NCI-H1694 treated with DMSO at 0.1 percent for 48 hours (cell line): Measurements from ENCODE around the gene GATAD2B.
"Not testable (repeated sequence)": the region's sequence is repeated elsewhere in the genome, so short reads cannot be mapped to it uniquely, and the experiment has no call there.

Source experiments
- DNase-seq: peaks from one replicate; lab custom pipeline; 2025; lab: John Stamatoyannopoulos, UW

Gene GATAD2B

DNA sequence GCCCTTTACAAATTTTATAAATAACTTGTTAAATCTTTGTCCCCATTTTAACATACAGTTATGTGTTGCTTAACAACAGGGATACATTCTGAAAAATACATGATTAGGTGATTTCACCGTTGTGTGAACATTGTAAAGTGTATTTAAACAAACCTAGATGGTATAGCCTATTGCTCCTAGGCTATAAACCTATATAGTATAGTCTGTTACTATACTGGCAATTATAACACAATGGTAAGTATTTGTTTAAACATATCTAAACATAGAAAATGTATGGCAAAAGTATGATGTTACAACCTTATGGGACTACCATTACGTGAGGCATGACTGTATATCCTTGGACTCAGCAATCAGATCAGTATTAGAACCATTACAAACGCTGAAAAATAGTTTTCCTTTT is 36.6 kb downstream of the GATAD2B start:
- no peak for DNase-seq

DNA sequence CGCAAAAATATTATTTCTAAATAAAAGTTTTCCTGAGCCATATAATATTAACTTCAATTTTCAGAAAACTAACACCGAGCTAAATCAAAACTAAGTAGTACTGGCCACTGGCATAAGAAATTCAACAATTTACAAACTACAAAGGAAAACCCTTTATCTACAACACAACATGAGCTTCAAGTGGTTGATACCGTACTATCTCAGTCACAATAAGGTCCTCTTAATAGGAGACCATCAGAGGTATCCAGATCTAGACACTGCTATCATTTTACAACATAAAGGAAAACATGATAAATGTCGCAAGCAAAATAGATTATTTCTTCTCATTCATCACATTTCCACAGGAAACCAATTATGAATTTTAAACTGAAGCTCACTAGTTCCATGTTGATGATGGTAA is 39.5 kb downstream of the GATAD2B start:
- DNase-seq: no peak

DNA sequence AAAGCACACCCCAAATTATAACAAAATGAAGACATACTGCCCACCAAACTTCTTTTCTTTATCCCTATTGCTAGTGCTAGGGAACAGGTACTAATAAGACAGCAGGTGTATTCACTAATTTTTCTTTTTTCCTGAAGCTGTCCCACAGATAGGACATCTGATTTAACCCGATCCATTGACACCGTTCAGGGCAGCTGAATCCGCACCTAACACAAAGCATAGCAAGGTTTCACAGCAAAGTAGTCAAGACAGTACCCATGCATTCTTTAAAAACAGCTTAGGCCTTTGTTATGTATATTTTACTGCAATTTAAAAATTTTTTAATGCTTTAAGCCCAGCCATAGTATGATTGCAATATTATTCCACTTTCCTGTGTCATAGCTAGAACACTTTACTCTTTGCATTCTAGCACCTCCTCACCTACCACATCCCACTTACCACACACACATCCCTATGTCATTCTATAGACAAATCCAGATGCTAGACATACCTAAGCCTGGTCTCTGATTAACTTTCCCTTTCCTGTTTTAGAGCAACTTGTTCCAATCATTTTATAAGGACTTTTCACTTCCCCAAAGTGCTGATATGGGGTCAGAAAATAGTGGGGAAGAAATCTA is 40.4 kb downstream of the GATAD2B start:
- no peak for DNase-seq

DNA sequence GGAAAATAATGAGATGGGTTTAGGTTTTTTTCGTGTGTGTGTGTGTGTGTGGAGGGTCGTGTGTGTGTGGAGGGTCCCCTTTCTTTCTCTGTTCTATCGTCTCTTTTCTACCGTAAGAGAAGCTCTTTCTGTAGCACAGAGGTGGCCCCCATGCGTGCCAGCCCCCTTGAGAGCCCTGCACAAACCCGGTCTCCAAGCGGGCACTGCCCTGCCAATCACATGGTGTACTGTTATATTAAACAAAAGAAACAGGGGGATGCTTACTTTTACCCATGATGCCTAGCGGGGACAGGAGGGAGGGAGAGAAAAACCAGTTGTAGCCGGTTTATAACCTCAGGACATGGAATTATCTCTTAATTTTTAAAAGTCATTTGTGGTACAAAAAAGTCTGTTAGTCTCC is 41.0 kb downstream of the GATAD2B start:
- DNase-seq: peak; percentile 95

DNA sequence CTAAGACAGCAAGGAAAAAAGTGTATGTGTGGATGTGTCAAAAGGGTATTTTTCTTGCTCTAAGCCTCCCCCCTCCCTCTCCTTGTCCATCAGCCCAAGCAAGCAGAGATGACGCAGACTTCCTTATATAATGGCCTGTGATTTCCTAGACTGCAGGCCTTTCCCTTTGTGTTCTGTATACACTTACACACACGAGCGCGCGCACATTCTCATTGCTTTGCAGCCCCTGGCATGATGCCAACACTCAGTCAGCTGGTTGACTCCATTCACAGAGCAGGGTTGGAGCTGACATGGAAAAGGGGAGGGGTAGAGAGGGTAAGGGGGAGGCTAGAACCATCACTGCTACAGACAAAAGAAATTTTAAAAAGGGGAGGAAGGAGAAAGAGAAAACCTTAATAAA is 41.8 kb downstream of the GATAD2B start:
- peak; percentile 100 for DNase-seq

DNA sequence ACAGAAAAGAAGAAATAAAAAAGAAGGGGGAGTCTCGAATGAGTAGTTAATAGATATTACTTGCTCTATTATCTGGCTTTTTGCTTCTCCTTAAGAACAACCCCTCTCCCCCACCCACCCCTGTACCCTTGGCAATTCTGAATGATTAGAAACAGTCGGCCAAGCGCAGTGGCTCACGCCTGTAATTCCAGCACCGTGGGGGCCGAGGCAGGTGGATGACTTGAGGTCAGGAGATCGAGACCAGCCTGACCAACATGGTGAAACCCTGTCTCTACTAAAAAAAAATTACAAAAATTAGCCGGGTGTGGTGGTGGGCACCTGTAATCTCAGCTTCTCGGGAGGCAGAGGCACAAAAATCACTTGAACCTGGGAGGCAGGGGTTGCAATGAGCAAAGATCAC is 42.7 kb downstream of the GATAD2B start:
- DNase-seq: no peak

DNA sequence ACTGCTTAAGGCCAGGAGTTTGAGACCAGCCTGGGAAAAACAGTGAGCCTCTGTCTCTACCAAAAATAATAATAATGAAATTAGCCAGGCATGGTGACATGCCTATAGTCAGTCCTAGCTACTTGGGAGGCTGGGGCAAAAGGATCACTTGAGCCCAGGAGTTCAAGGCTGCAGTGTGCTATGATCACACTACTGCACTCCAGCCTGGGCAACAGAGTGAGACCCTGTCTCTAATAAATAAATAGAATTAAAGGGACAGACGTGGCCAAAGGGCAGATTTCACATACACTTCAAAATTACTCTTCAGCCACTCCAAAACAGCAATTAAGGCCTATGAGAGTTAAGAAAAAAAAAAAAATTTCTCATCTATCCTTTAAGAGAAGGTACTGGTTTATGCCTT is 45.7 kb downstream of the GATAD2B start:
- DNase-seq: no peak

DNA sequence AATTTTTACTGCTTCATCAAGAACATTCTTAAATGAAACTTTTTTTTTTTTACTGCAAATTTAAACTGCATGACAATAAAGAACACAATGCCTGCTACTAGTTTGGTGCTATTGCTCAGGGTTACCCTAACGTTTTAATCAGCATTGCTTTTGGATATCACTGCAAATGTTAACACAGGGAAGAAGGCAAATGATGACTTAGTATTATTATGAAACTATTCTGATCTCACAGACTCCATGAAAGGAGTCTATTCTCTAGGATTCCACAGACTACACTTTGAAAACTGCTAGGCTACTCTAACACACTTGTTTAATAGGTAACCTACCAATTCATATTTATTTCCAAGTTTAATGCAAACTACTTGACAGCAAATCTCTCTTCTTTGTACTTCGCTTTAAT is 49.8 kb downstream of the GATAD2B start:
- DNase-seq: no peak

DNA sequence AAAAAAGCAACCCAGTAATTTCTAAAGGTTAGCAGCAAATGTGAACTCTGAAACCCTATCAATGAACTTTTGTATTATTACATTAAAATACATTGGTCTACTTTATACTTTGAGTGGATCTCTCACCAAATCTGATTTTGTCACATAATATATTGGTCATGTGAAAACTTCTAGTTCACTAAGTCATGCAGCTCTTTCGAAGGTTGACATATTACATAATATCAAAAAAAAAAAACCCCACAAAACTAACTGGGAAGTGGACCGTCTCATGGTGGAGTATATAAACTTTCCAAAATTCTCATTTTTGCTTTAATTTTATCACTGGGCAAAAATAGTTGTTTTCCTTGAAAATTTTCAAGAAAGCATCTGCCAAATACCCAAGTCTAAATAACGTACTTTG is 50.4 kb downstream of the GATAD2B start:
- DNase-seq: no peak

DNA sequence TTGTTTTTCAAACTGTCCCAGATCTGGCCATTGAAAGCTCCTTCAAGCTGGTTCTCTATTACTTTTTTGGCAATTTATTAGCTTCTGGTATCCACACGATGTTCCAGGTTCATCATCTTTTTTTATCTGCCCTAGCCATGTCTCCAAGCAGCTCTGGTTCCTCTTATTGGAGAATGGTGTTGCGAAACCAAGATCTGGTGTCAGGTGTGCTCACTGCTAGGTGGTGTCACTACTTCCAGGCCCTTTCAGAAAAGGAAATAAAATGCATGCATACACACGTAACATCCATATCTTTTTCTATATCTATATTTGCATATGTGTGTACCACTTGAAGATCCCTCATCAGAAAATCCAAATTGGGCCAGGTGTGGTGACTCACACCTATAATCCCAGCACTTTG is 53.3 kb downstream of the GATAD2B start:
- DNase-seq: no peak

DNA sequence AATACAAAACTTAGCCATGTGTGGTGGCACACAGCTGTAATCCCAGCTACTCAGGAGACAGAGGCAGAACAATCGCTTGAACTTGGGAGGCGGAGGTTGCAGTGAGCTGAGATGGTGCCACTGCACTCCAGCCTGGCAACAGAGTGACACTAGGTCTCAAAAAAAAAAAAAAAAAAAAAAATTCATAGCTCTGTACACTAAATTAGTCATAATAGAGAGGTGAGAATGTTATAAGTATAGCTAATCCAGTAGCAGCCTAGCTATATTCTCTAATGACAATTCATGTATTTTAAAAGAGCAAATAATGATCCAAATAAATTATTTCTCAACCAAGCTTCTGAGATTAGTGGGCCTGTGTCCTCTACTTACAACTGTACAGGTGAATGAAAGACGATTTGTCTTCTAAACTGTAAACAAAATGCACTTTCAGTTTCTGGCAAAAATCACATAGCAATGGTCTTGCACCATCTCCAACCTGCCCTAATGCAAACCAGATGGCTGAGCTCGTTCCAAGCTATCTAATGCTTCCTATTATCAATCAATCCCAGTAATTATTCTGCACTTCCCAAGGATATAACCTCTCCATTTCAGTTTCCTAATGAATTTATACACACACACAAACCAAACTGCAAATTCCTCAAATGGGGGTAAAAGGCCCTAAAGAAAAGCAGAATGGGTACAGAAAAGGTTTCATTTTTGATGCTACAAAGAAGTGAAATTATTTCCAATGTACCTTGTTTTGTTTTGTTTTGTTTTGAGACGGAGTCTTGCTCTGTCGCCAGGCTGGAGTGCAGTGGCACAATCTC is 56.5 kb downstream of the GATAD2B start:
- DNase-seq: peak; percentile 39

DNA sequence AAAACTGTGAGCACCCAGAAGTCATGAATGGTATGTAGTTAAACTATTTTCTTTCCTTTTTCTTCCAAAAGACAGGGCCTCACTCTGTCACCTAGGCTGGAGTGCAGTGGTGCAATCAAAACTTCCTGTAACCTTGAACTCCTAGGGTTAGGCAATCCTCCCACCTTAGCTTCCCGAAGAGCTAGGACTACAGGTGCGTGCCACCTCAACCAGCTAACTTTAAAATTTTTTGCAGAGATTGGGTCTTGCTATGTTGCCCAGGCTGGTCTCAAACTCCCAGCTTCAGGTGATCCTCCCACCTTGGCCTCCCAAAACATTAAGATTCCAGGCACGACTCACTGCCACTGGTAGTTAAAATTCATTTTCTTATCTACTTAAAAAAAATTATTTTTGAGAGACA is 62.5 kb downstream of the GATAD2B start:
- no peak for DNase-seq

DNA sequence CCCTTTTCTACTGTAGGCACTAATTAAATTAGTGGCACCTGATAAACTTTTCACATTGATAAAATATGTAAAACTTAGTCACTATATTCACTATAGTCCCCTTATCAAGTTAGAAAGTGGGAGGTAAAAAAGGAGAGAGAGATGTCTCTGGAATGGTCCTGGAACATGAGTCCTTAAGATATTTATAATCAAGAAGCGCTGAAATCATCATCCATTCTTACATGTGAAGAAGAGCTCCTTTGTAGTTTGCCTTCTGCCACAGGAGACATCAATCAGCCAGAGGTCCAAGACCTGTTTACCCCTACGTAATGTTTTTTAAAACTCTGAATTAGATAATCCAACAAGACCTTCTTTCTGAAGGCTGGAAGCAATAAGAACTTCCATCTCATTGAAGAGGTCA is 65.3 kb downstream of the GATAD2B start:
- DNase-seq: no peak

DNA sequence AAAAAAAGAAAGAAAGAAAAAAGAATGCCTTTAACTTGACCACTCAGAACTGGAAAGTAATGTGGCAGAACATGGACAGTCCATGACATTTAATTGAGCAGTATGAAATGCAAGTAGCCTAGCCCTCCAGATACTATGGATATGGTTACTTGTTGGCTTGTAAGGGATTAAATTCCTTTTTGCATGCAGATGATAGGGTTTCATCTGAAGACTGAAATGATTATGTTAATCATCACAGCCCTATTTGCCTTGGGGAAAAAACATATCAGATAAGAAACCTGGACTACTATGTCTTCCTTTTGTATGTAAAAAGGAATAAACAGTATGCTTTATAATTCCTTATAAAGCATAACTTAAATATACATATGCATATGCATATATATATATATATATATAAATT is 66.0 kb downstream of the GATAD2B start:
- DNase-seq: no peak

DNA sequence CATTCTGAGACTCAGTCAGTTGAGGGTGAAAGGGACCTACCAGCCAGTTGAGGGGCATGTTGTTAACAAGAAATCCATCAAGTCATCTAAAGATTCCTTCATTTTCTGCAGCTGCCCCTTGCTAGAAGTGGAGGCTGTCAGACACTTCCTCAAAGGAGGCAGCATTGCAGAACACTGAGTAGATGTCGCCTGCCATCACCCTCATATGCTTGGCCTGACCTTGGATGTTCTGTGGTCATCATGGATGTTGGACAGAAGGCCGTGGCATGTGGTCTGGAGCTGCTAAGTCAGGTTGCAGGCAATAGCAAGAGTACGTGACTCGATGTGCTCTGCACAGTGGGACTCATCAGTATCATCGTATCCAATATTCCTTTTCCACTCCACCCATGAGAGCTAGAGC is 70.6 kb downstream of the GATAD2B start:
- no peak for DNase-seq

DNA sequence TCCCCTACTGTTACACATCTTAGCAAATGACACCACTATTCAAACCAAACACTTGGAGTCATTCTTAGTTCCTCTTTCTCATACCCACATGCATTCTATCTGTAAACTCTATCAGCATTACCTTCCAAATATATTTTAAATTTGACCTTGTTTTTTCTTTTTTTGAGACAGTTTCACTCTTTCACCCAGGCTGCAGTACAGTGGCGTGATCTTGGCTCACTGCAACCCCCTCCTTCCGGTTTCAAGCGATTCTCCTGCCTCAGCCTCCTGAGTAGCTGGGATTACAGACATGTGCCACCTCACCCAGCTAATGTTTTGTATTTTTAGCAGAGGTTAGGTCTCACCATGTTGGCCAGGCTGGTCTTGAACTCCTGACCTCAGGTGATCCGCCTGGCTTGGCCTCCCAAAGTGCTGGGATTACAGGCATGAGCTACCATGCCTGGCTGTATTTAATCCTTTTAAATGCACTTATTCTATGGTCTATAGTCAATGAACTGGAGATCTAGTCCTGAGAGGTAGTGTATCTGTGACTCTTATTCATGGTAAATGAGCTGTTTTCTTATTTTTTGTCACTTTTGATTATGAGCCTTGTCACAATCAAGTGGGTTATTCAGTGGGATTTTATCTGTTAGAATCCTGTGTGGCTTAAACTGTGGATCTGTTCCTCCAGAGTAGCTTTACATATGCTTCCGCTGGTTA is 73.1 kb downstream of the GATAD2B start:
- no peak for DNase-seq

DNA sequence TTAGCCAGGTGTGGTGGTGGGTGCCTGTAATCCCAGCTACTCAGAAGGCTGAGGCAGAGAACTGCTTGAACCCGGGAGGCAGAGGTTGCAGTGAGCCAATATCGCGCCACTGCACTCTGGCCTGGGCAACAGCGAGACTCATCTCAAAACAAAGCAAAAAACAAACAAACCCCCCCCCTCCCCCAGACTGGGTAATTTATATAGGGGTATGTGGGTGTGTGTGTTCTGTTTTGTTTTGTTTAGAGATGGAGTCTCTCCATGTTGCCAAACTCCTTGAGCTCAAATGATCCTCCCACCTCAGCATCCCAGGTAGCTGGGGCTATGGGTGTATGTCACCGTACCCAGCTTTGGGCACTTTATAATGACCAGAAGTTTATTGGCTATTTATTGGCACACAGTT is 74.0 kb downstream of the GATAD2B start:
- no peak for DNase-seq

DNA sequence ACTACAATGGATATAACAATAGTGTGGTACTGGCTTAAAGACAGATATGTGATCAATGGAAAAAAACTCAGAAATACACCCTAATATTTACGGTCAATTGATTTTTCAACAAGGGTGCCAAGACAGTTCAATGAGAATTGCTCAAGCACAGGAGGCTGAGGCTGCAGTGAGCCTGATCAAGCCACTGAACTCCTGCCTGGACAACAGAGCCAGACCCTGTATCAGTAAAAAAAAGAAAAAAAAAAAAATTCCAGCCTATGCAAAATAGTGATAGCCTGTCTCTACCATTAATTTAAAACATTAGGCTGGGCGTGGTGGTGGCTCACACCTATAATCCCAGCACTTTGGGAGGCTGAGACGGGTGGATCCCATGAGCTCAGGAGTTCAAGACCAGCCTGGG is 77.6 kb downstream of the GATAD2B start:
- DNase-seq: no peak

DNA sequence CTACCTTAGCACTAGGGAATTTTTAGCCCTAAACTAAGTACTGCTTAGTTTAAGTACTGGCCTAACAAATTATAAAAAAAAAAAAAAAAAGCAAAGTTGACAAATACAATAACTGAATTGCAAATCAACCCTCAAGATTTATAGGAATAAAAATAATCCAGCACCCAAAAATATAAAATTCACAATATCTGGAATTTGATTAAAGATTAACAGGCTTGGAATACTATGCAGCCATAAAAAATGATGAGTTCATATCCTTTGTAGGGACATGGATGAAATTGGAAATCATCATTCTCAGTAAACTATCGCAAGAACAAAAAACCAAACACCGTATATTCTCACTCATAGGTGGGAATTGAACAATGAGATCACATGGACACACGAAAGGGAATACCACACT is 78.4 kb downstream of the GATAD2B start:
- DNase-seq: not testable (repeated sequence)

DNA sequence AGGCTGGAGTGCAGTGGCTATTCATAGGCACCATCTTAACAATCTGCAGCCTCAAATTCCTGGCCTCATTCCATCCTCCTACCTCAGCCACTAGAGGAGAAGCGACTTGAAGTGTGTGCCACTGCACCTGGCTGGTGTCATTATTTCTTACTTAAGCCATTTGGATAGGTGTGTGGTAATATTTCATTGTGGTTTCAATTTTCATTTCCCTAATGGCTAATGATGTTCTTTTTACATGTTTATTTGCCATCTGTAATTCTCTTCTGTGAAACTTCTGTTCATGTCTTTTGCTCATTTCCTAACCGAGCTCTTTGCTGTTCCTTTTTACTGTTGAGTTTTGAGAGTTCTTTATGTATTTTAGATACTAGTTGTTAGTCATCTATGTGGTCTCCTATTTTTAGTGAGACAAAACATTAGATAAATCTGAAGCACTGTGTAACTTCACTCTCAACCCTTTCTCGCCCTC is 80.7 kb downstream of the GATAD2B start:
- no peak for DNase-seq

DNA sequence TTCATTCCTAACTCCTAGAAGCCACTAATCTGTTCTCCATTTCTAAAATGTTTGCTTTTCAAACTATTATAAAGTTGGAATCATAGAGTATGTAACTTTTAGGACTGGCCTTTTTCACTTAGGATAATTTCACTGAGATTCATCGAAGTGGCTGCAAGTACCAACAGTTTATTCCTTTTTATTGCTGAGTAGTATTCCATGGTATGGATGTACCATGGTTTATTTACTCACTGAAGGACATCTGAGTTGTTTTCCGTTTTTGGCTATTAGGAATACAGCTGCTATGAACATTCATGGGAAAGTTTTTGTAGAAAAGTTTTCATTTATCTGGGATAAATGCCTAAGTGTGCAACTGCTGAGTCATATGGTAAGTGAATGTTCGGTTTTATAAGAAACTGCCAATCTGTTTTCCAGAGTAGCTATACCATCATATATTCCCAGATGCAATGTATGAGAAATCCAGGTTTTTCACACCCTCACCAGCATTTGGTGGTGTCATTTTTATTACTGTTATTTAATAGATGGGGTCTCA is 81.2 kb downstream of the GATAD2B start:
- no peak for DNase-seq

DNA sequence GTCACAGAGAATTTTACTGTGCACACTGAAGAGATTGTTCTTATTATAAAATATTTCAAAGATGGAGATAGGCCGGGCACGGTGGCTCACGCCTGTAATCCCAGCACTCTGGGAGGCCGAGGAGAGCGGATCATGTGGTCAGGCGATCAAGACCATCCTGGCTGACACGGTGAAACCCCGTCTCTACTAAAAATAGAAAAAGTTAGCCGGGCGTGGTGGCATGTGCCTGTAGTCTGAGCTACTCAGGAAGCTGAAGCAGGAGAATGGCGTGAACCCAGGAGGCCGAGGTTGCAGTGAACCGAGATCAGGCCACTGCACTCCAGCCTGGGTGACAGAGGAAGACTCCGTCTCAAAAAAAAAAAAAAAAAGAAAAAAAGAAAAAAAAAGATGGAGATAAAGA is 82.0 kb downstream of the GATAD2B start:
- DNase-seq: not testable (repeated sequence)

DNA sequence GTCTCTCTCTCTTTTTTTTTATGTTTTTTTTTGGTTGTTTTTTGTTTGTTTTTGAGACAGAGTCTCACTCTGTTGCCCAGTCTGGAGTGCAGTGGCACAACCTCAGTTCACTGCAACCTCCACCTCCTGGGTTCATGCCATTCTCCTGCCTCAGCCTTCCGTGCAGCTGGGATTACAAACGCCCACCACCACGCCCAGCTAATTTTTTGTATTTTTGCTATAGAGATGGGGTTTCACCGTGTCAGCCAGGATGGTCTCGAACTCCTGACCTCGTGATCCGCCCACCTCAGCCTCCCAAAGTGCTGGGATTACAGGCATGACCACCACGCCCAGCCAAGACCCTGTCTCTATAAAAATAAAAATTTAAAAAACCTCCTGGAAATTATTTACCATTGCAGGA is 88.8 kb downstream of the GATAD2B start:
- DNase-seq: not testable (repeated sequence)
